ENCODE results near the gene HSPB9.
"Not testable (repeated sequence)": the region's sequence is repeated elsewhere in the genome, so short reads cannot be mapped to it uniquely, and the experiment has no call there.

Gene HSPB9

GRCh38 chr17:42143138-42143537, 20.5 kb downstream of the HSPB9 start:
- not testable (repeated sequence) for DNase-seq (ENCODE audit: low read depth)

GRCh38 chr17:42146911-42147607, 24.5 kb downstream of the HSPB9 start:
- no peak for DNase-seq (ENCODE audit: low read depth)

GRCh38 chr17:42153919-42154742, 31.5 kb downstream of the HSPB9 start:
- no peak for DNase-seq (ENCODE audit: low read depth)

GRCh38 chr17:42155614-42156045, 33.0 kb downstream of the HSPB9 start:
- DNase-seq (ENCODE audit: low read depth), result no peak

GRCh38 chr17:42159796-42160530, 37.4 kb downstream of the HSPB9 start:
- no peak for DNase-seq (ENCODE audit: low read depth)

- DNase-seq (ENCODE audit: low read depth), result no peak
These were observed 37.9 kb downstream of the HSPB9 start for GRCh38 chr17:42160531-42160910.

GRCh38 chr17:42163113-42163512, 40.5 kb downstream of the HSPB9 start:
- no peak for DNase-seq (ENCODE audit: low read depth)

GRCh38 chr17:42163696-42164407, 41.2 kb downstream of the HSPB9 start:
- DNase-seq (ENCODE audit: low read depth), result no peak

- DNase-seq (ENCODE audit: low read depth), result no peak
These were observed 43.1 kb downstream of the HSPB9 start for GRCh38 chr17:42165751-42166150.

GRCh38 chr17:42166196-42166763, 43.7 kb downstream of the HSPB9 start:
- DNase-seq (ENCODE audit: low read depth), result no peak

- no peak for DNase-seq (ENCODE audit: low read depth)
These were observed 45.2 kb downstream of the HSPB9 start for GRCh38 chr17:42167807-42168206.

GRCh38 chr17:42169351-42169750, 46.7 kb downstream of the HSPB9 start:
- no peak for DNase-seq (ENCODE audit: low read depth)

GRCh38 chr17:42171831-42172230, 49.2 kb downstream of the HSPB9 start:
- DNase-seq (ENCODE audit: low read depth), result no peak
